Measurements from ENCODE around the gene CCNK. TPM values are rescaled to one million over a fixed set of nuclear protein-coding genes. Genes with fewer than 3 reads are reported as not detected.

CCNK gene
- total and polyA plus RNA-seq, 10 of the 15 experiments (the other 5 are each of a cell fraction or from before 2014, with no cell fraction given) = 10.8 to 88.0 (median 22.5) TPM

DNA sequence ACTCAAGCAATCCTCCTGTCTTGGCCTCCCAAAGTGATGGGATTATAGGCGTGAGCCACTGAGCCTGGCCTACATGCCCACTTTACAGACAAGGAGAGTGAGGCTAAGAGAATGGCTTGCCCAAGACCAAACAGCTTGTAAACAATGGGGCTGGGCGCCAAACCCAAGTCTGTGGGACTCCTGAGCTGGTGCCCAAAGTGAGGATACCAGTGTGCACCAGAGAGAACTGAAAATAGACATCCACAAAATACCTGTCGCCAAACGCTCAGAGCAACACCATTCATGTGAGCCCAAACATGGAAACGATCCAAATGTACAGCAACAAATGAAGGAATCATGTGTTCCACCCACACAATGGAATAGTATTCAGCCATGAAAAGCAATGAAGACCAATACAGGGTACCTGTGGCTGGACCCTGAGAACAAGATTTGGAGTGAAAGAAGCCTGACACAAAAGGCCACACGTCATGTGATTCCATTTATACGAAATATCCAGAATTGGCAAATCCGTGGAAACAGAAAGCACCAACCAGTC lies 38.2 kb downstream of the CCNK start:
- Histone ChIP-seq H3K36me3 (ENCODE audit: control insufficient read depth in 2 of 2, insufficient read depth in 2 of 2, low read length in 1 of 2) (peaks cover 0 to 3% of the 10 kb centered on the region in 2 experiments; a peak in 2 of 4 replicates), H3K4me3 (no peak overlapping the region), H4K20me1 (ENCODE audit: control insufficient read depth, insufficient read depth) (no peaks in the 10 kb centered on the region), H3K9me3 (replicated peaks; ENCODE audit: control insufficient read depth, insufficient read depth, low read length) (no peaks in the 10 kb centered on the region), H2AFZ (ENCODE audit: control insufficient read depth, low read depth, low read length) (no peak overlapping the region), H3K4me2 (ENCODE audit: control insufficient read depth, insufficient read depth) (no peak overlapping the region), H3K4me1 (ENCODE audit: control insufficient read depth, insufficient read depth, low read length) (no peaks in the 10 kb centered on the region), H3K79me2 (ENCODE audit: control insufficient read depth, insufficient read depth, low read length) (no peaks in the 10 kb centered on the region), H3K27me3 (replicated peaks in 1 of 2; ENCODE audit: control insufficient read depth in 2 of 2, insufficient read depth in 2 of 2, low read length in 1 of 2) (no peaks in the 10 kb centered on the region), H3K27ac (ENCODE audit: control insufficient read depth, insufficient read depth) (no peak overlapping the region), H3K9ac (ENCODE audit: control insufficient read depth, insufficient read depth, low read length) (no peak overlapping the region)
- POLR2A ChIA-PET = interaction anchor here (0.6 kb wide), 1 partner anchor 313 kb away, joined by 3 read pairs; no protein-coding TSS in a partner anchor
- no peak for DNase-seq (ENCODE audit: low read depth, low spot score)
- RAD21 ChIA-PET (ENCODE audit: unreplicated experiment) = interaction anchor here (0.6 to 1.1 kb wide), 3 partner anchors 109 to 1646 kb away, joined by 3 to 7 read pairs (median 3); no protein-coding TSS in a partner anchor
- intact Hi-C loops (cut with micrococcal nuclease; ENCODE audit: unreplicated experiment) = loop anchor here (2.0 kb wide), 1 partner anchor 373 kb away; no protein-coding TSS in a partner anchor
- BruUV-seq (replicated peaks) = no TSS peak
- in situ Hi-C loops (cut with MboI) = no loop called here
- CTCF ChIA-PET = interaction anchor here (0.6 to 1.1 kb wide), 3 partner anchors 106 to 111 kb away, joined by 3 to 10 read pairs (median 4); no protein-coding TSS in a partner anchor
- SMC1A ChIA-PET (ENCODE audit: uncharacterized antibody, unreplicated experiment) = interaction anchor here (1.2 kb wide), 1 partner anchor 109 kb away, joined by 4 read pairs; no protein-coding TSS in a partner anchor
- FAIRE-seq = no peak
- TF ChIP-seq E2F8 (IDR thresholded peaks at IDR 0.05; ENCODE audit: low read depth, partially characterized antibody) = no peak
- TF ChIP-seq TAF1 (IDR thresholded peaks at IDR 0.05; ENCODE audit: borderline replicate concordance, low read depth, low read length) = no peak
- no peak for TF ChIP-seq MYB (IDR thresholded peaks at IDR 0.05; ENCODE audit: borderline replicate concordance, low read depth, low read length)
- no peak for TF ChIP-seq ZBTB40 (IDR thresholded peaks at IDR 0.05; ENCODE audit: borderline replicate concordance)
- no peak for TF ChIP-seq FOXM1 (IDR thresholded peaks at IDR 0.05; ENCODE audit: low read depth, low read length)
- TF ChIP-seq, protein P1, sequence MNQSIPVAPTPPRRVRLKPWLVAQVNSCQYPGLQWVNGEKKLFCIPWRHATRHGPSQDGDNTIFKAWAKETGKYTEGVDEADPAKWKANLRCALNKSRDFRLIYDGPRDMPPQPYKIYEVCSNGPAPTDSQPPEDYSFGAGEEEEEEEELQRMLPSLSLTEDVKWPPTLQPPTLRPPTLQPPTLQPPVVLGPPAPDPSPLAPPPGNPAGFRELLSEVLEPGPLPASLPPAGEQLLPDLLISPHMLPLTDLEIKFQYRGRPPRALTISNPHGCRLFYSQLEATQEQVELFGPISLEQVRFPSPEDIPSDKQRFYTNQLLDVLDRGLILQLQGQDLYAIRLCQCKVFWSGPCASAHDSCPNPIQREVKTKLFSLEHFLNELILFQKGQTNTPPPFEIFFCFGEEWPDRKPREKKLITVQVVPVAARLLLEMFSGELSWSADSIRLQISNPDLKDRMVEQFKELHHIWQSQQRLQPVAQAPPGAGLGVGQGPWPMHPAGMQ (IDR thresholded peaks at IDR 0.05; ENCODE audit: borderline replicate concordance) = no peak
- no peak for TF ChIP-seq ZNF592 (IDR thresholded peaks at IDR 0.05)
- TF ChIP-seq RELA (IDR thresholded peaks at IDR 0.05; ENCODE audit: borderline replicate concordance, partially characterized antibody) = no peak
- ATAC-seq = no peak
- 49% methylated on average over 8 of the region's 8 CpGs for WGBS (ENCODE audit: insufficient coverage, insufficient replicate concordance, low lambda C conversion rate, missing lambda C conversion rate)

Data from GM12878 (cell line).